GM12891 (cell line): ENCODE data around the gene CMIP.

ENCODE experiments used
- DNase-seq: peaks from one replicate; pipeline ENCODE4 v3.0.0; 2011; ENCODE audit warnings: low spot score; ENCODE audit not compliant: insufficient read length
- FAIRE-seq: peaks from 2 replicates; lab custom pipeline; 2011; peaks lifted over from hg19 to GRCh38; lab: Jason Lieb, UNC
- PAX5 ChIP-seq: IDR thresholded peaks from 2 replicates; pipeline ENCODE4 v1.6.1; 2011; ENCODE audit warnings: low read length, moderate library complexity, mild to moderate bottlenecking; ENCODE audit not compliant: insufficient read depth, severe bottlenecking
- POLR2A ChIP-seq: IDR thresholded peaks from 2 replicates; pipeline ENCODE4 v1.6.1; 2011; ENCODE audit warnings: low read depth, low read length, control low read depth
- POLR2AphosphoS5 ChIP-seq: IDR thresholded peaks from 2 replicates; pipeline ENCODE4 v1.6.1; 2011; ENCODE audit warnings: low read depth, low read length, control low read depth
- POU2F2 ChIP-seq: IDR thresholded peaks from 2 replicates; pipeline ENCODE4 v1.6.1; 2011; ENCODE audit warnings: low read depth, mild to moderate bottlenecking, control low read depth, low read length, moderate library complexity
- SPI1 ChIP-seq: IDR thresholded peaks from 2 replicates; pipeline ENCODE4 v1.6.1; 2011; ENCODE audit warnings: low read depth, low read length, control low read depth
- TAF1 ChIP-seq: IDR thresholded peaks from 2 replicates; pipeline ENCODE4 v1.6.1; 2011; ENCODE audit warnings: low read depth, low read length, control low read depth

The CMIP gene

GRCh38 chr16:81706327-81707295, 262.0 kb downstream of the CMIP start:
- no peak for DNase-seq
- TF ChIP-seq POLR2A (no peak), POU2F2 (no peak), PAX5 (no peak), POLR2AphosphoS5 (no peak), SPI1 (no peak), TAF1 (no peak)
- no peak for FAIRE-seq

GRCh38 chr16:81707411-81708265, 263.0 kb downstream of the CMIP start:
- FAIRE-seq: no peak
- no peak for DNase-seq
- TF ChIP-seq SPI1 (no peak), POU2F2 (no peak), TAF1 (no peak), POLR2A (no peak)

- DNase-seq: no peak
- no peak for TF ChIP-seq TAF1
- TF ChIP-seq POU2F2: no peak
- no peak for TF ChIP-seq POLR2AphosphoS5
- TF ChIP-seq POLR2A: no peak
- no peak for TF ChIP-seq SPI1
- TF ChIP-seq PAX5: no peak
- peak; percentile 23 for FAIRE-seq
Observed at GRCh38 chr16:81708266-81709015, 263.8 kb downstream of the CMIP start.

GRCh38 chr16:81709016-81709900, 264.6 kb downstream of the CMIP start:
- TF ChIP-seq POU2F2 (no peak), SPI1 (no peak), POLR2A (no peak), POLR2AphosphoS5 (no peak), PAX5 (no peak), TAF1 (no peak)
- FAIRE-seq: no peak
- no peak for DNase-seq

- DNase-seq (no peak), FAIRE-seq (no peak)
- TF ChIP-seq POLR2A (no peak), PAX5 (no peak), POU2F2 (no peak), SPI1 (no peak)
Observed at GRCh38 chr16:81710044-81710443, 265.4 kb downstream of the CMIP start.

- no peak for FAIRE-seq
- no peak for DNase-seq
- TF ChIP-seq POLR2A (no peak), SPI1 (no peak), TAF1 (no peak), PAX5 (no peak), POLR2AphosphoS5 (no peak), POU2F2 (no peak)
Observed at GRCh38 chr16:81710596-81710995, 266.0 kb downstream of the CMIP start.

GRCh38 chr16:81711657-81712319, 267.2 kb downstream of the CMIP start:
- TF ChIP-seq TAF1 (no peak), SPI1 (no peak), POU2F2 (no peak), POLR2AphosphoS5 (no peak), PAX5 (no peak), POLR2A (no peak)
- FAIRE-seq (no peak), DNase-seq (no peak)

GRCh38 chr16:81712681-81713080, 268.1 kb downstream of the CMIP start:
- FAIRE-seq (no peak), DNase-seq (no peak)
- TF ChIP-seq POLR2AphosphoS5: no peak
